ENCODE data around the gene JARID2. TPM values are rescaled to one million over a fixed set of nuclear protein-coding genes. Genes with fewer than 3 reads are reported as not detected.

The JARID2 gene
- total RNA-seq, 1 donor, result 9.1 TPM

DNA sequence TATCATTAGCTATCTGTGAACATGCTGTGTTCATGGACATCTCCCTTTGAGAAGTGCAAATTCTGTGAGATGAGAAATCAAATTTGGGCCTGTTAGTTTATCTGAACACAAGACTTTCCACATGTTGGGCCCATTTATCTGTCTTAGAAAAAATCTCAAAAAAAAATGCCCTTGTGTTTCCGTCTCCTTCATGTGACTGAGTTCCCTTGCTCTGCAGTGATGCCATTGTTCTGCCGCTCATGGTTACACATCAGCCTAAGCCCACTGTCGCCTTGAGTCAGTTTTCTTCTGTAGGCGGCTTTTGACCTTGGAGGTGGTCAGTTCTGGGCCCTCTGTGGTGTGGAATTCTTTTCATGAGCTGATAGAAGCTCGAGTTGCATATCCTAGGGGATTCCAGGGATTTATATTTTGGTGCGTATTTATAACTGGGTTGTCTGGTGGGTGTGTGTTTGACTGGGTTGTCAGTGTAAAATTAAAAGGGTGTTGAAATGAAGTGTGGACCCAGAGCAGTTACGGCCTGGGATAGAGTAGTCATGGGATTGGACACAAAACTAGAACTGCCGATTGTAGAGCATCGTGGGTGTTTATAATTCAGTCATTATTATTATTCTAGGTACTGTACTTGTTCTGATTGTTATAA, 156.7 kb downstream of the JARID2 start:
- DNase-seq (ENCODE audit: low read depth), result peak; percentile 15
- H3K4me3 ChIP-seq (ENCODE audit: low read depth, low read length), result no peak overlapping the region
- TF ChIP-seq, protein P1, sequence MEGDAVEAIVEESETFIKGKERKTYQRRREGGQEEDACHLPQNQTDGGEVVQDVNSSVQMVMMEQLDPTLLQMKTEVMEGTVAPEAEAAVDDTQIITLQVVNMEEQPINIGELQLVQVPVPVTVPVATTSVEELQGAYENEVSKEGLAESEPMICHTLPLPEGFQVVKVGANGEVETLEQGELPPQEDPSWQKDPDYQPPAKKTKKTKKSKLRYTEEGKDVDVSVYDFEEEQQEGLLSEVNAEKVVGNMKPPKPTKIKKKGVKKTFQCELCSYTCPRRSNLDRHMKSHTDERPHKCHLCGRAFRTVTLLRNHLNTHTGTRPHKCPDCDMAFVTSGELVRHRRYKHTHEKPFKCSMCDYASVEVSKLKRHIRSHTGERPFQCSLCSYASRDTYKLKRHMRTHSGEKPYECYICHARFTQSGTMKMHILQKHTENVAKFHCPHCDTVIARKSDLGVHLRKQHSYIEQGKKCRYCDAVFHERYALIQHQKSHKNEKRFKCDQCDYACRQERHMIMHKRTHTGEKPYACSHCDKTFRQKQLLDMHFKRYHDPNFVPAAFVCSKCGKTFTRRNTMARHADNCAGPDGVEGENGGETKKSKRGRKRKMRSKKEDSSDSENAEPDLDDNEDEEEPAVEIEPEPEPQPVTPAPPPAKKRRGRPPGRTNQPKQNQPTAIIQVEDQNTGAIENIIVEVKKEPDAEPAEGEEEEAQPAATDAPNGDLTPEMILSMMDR (IDR thresholded peaks at IDR 0.05; ENCODE audit: insufficient read depth, low read depth, low read length), result no peak

DNA sequence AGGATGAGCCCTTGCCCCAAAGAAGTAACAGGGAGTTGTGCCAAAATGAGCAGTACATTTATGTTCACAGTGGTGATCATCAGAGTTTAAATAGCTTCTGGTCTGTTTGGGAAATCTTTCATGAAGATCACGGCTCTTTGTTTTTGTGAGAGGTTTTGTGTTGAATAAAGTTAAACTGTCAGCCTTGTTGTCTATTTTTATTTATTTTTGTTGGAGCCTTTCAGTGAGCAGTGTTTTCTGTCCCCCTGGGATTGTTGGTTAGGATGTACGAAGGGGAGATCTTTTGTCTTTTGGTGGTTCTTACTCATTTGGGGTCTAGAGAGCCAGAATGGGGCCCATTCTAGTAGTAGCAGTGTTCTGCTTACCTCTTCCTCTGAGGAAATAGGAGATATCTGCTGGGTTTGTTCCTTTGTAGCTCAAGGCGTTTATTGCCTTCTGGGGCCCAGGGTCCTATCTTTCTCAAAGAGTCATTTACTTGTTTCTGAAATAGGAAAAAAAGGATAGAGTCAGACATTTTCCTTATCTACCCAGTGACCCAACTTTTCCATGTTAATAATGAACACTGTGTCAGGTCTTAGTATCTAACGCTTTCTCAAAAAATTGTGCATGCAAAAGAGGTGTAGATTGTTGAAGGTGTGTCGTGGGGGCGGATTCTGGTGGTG, 157.4 kb downstream of the JARID2 start:
- TF ChIP-seq, protein P1 (IDR thresholded peaks at IDR 0.05; ENCODE audit: insufficient read depth, low read depth, low read length), result no peak
- no peak for DNase-seq (ENCODE audit: low read depth)
- H3K4me3 ChIP-seq (ENCODE audit: low read depth, low read length), result no peak overlapping the region

DNA sequence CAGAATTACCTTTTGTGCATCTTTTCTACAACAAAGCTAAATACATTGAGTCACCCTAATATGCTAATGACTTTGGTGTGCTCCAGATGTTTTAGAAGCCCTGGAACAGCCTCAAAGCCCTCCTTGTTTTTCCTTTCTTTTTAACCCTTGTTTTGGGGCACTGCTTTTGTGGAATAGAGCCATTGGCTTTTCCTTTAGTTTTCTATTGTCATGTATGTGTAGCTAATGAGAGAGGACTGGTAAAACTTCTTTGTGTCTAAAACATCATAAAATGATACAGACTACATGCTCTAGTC, 158.8 kb downstream of the JARID2 start:
- TF ChIP-seq, protein P1 (IDR thresholded peaks at IDR 0.05; ENCODE audit: insufficient read depth, low read depth, low read length), result no peak
- H3K4me3 ChIP-seq (ENCODE audit: low read depth, low read length), result no peak overlapping the region
- DNase-seq (ENCODE audit: low read depth), result no peak

DNA sequence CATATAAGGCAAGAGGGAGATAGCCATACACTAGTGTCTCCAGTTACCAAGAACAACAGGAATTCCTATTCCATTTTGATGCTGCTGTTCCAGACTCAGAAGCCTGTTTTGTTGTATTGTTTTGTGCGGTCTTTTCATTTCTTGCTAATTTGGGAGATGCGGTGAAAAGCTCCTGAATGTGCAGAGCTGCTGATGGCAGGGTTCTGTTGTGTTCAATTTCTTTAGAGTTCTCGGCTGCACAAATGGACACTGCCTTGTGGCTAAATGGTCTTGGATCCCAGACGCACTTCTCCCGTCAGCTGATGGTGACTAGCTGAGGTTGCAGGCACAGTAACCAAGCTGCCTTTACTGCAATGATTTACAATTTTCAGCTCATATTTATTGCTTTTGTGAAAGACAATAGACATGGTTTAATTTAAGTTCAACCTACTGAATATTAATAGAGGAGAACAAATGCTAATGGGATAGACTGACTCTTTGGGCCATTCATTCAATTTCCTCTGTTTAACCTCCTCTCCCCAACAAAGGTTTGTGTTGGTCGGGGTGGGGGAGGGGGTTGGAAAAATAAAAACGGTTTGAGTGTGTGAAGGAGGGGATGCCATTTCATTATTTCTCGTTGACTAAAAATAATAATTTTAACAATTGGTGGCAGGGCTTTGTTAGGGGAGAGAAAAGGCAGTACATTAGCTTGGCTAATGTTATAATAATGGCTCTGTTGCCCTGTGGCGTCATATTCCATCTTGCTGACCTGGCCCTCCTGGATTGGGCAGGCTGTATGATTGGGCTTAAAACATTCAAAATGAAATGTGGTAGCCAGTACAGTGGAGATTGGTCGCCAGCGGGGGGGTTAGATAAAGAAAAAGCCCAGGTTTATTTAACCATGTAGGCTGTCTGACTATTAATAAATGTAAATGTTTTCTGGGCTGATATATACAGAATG, 159.5 kb downstream of the JARID2 start:
- no peak overlapping the region for H3K4me3 ChIP-seq (ENCODE audit: low read depth, low read length)
- TF ChIP-seq, protein P1 (IDR thresholded peaks at IDR 0.05; ENCODE audit: insufficient read depth, low read depth, low read length), result no peak
- DNase-seq (ENCODE audit: low read depth), result no peak

DNA sequence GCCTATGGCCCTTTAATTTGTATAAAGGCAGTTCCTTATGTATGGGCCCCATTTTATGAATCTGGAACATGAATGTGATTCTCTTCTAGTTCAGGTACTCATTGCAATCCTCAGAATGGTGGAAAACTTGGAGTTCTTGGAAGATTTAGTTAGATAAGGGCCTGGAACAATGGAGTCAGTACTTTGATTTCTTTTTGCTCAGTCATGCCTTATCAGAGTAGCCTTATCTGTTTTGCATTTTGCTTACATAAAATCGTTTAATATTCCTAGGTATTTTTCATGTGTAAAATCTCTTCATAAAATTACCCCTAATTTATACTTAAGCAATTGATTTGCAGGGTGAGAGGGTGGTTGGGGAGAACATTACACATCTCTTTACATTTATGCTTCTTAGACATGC, 160.6 kb downstream of the JARID2 start:
- DNase-seq (ENCODE audit: low read depth), result no peak
- TF ChIP-seq, protein P1 (IDR thresholded peaks at IDR 0.05; ENCODE audit: insufficient read depth, low read depth, low read length), result no peak

DNA sequence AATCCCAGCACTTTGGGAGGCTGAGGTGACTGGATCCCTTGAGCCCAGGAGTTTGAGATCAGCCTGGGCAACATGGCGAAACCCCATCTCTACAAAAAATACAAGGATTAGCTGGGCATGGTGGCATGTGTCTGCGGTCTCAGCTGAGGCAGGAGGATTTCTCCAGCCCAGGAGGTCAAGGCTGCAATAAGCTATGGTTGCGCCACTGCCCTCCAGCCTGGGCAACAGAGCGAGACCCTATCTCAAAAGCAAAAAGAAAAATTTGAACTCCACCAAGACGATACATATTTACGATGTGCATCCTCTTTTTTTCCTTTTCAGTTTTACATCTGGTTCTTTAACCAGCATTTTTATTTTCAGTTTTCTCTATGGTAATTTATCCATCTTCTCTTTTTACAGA, 162.1 kb downstream of the JARID2 start:
- TF ChIP-seq, protein P1 (IDR thresholded peaks at IDR 0.05; ENCODE audit: insufficient read depth, low read depth, low read length), result no peak
- H3K4me3 ChIP-seq (ENCODE audit: low read depth, low read length), result no peak overlapping the region
- peak; percentile 22 for DNase-seq (ENCODE audit: low read depth)

More for the DNA sequence above, 160.6 kb downstream of the JARID2 start:
- H3K4me3 ChIP-seq (ENCODE audit: low read depth, low read length), result no peak overlapping the region
